HG02938 (cell line): ENCODE results near the gene TFB2M.

Experiments used
- ATAC-seq: cut with Tn5 transposase; IDR thresholded peaks from one replicate; pipeline ENCODE4 v1.9.1; 2021; ENCODE audit warnings: mild to moderate bottlenecking, moderate library complexity; ENCODE audit not compliant: unreplicated experiment

TFB2M gene

GRCh38 chr1:246559310-246559709, 6.8 kb downstream of the TFB2M start:
- no peak for ATAC-seq

GRCh38 chr1:246558041-246558440, 8.0 kb downstream of the TFB2M start:
- no peak for ATAC-seq

GRCh38 chr1:246554201-246554600, 11.9 kb downstream of the TFB2M start:
- ATAC-seq, result no peak

- ATAC-seq, result no peak
Measured at GRCh38 chr1:246552110-246552509, 14.0 kb downstream of the TFB2M start.

- ATAC-seq, result no peak
Measured at GRCh38 chr1:246550402-246550801, 15.7 kb downstream of the TFB2M start.

GRCh38 chr1:246549665-246550064, 16.4 kb downstream of the TFB2M start:
- ATAC-seq, result no peak

- ATAC-seq, result no peak
Measured at GRCh38 chr1:246544001-246544400, 22.1 kb downstream of the TFB2M start.

- no peak for ATAC-seq
Measured at GRCh38 chr1:246540738-246541491, 25.1 kb downstream of the TFB2M start.

GRCh38 chr1:246537887-246538286, 28.2 kb downstream of the TFB2M start:
- ATAC-seq, result no peak

- ATAC-seq, result no peak
Measured at GRCh38 chr1:246537441-246537840, 28.6 kb downstream of the TFB2M start.

- no peak for ATAC-seq
Measured at GRCh38 chr1:246534114-246534513, 31.9 kb downstream of the TFB2M start.

GRCh38 chr1:246533371-246533905, 32.6 kb downstream of the TFB2M start:
- no peak for ATAC-seq

GRCh38 chr1:246532519-246532918, 33.5 kb downstream of the TFB2M start:
- no peak for ATAC-seq

GRCh38 chr1:246530482-246530881, 35.6 kb downstream of the TFB2M start:
- no peak for ATAC-seq

- no peak for ATAC-seq
Measured at GRCh38 chr1:246528933-246529731, 36.9 kb downstream of the TFB2M start.

- ATAC-seq, result peak; percentile 56
Measured at GRCh38 chr1:246527402-246528088, 38.5 kb downstream of the TFB2M start.

- ATAC-seq, result no peak
Measured at GRCh38 chr1:246526915-246527314, 39.1 kb downstream of the TFB2M start.

- no peak for ATAC-seq
Measured at GRCh38 chr1:246526380-246526779, 39.7 kb downstream of the TFB2M start.

GRCh38 chr1:246519514-246519913, 46.5 kb downstream of the TFB2M start:
- no peak for ATAC-seq

- ATAC-seq, result no peak
Measured at GRCh38 chr1:246518456-246519205, 47.4 kb downstream of the TFB2M start.

- ATAC-seq, result no peak
Measured at GRCh38 chr1:246517391-246517790, 48.7 kb downstream of the TFB2M start.
